Neutrophil (primary cell): ENCODE results near the gene PITX2.

Source experiments
- H3K27ac ChIP-seq: fragments of 200-600 bp; sonication (generic); 2 replicates; pipeline ENCODE4 v1.5.1; 2016; ENCODE audit warnings: mild to moderate bottlenecking, moderate library complexity
- H3K27me3 ChIP-seq: fragments of 200-600 bp; sonication (generic); 2 replicates; pipeline ENCODE4 v1.6.0; 2016; ENCODE audit warnings: mild to moderate bottlenecking
- H3K36me3 ChIP-seq: fragments of 200-600 bp; sonication (generic); 2 replicates; pipeline ENCODE4 v1.5.1; 2017
- H3K4me1 ChIP-seq, 2 experiments: fragments of 200-600 bp in 1 of 2; sonication (generic) in 1 of 2; 1 replicate in 1 of 2; 2 replicates in 1 of 2; pipeline versions ENCODE4 v1.5.1 to v1.6.1; 2013 to 2016; ENCODE audit warnings: low read depth in 1 of 2, low read length in 1 of 2, mild to moderate bottlenecking in 1 of 2, moderate library complexity in 1 of 2; ENCODE audit not compliant: control insufficient read depth in 1 of 2, insufficient read depth in 1 of 2
- H3K4me3 ChIP-seq, 2 experiments: fragments of 200-600 bp in 1 of 2; sonication (generic) in 1 of 2; 1 replicate in 1 of 2; 2 replicates in 1 of 2; pipeline ENCODE4 v1.5.1; 2013 to 2016; ENCODE audit warnings: low read depth in 1 of 2, low read length in 1 of 2, mild to moderate bottlenecking in 1 of 2, moderate library complexity in 1 of 2
- H3K9me3 ChIP-seq: fragments of 200-600 bp; sonication (generic); 2 replicates; pipeline ENCODE4 v1.5.1; 2016
- CTCF ChIP-seq: fragments of 200-600 bp; sonication (generic); IDR thresholded peaks from 2 replicates; pipeline ENCODE4 v1.5.1; 2016; ENCODE audit warnings: antibody characterized with exemption

Gene PITX2

GRCh38 chr4:110620322-110620690 lies 2.6 kb downstream of the PITX2 start:
- Histone ChIP-seq H3K27me3 (peaks cover 100% of the 10 kb centered on the region), H3K4me1 (peaks cover 6 to 17% of the 10 kb centered on the region in 2 experiments), H3K9me3 (peaks cover 3% of the 10 kb centered on the region), H3K4me3 (no peak overlapping the region), H3K36me3 (no peaks in the 10 kb centered on the region), H3K27ac (no peak overlapping the region)
- no peak for TF ChIP-seq CTCF

GRCh38 chr4:110619463-110620247 lies 3.2 kb downstream of the PITX2 start:
- H3K27me3 ChIP-seq, result peaks cover 100% of the 10 kb centered on the region

GRCh38 chr4:110618581-110619462 lies 4.1 kb downstream of the PITX2 start:
- Histone ChIP-seq H3K36me3 (no peaks in the 10 kb centered on the region), H3K27me3 (peaks cover 100% of the 10 kb centered on the region), H3K27ac (no peak overlapping the region), H3K4me3 (no peak overlapping the region), H3K9me3 (peaks cover 6% of the 10 kb centered on the region), H3K4me1 (peaks cover 6 to 17% of the 10 kb centered on the region in 2 experiments)
- no peak for TF ChIP-seq CTCF

More at GRCh38 chr4:110619463-110620247, 3.2 kb downstream of the PITX2 start:
- no peak overlapping the region for H3K27ac ChIP-seq
- no peak overlapping the region for H3K4me3 ChIP-seq
- peaks cover 6% of the 10 kb centered on the region for H3K9me3 ChIP-seq
- peaks cover 6 to 17% of the 10 kb centered on the region in 2 experiments for H3K4me1 ChIP-seq
- H3K36me3 ChIP-seq, result no peaks in the 10 kb centered on the region
- TF ChIP-seq CTCF, result no peak

GRCh38 chr4:110617646-110618580 lies 5.0 kb downstream of the PITX2 start:
- no peak overlapping the region for H3K4me3 ChIP-seq
- H3K27me3 ChIP-seq, result peaks cover 100% of the 10 kb centered on the region
- H3K9me3 ChIP-seq, result peaks cover 6% of the 10 kb centered on the region
- H3K27ac ChIP-seq, result no peak overlapping the region
- peaks cover 6 to 16% of the 10 kb centered on the region in 2 experiments for H3K4me1 ChIP-seq
- no peak for TF ChIP-seq CTCF
- H3K36me3 ChIP-seq, result no peaks in the 10 kb centered on the region

- Histone ChIP-seq H3K27ac (no peak overlapping the region), H3K4me1 (peaks cover 6 to 9% of the 10 kb centered on the region in 2 experiments), H3K9me3 (peaks cover 6% of the 10 kb centered on the region), H3K27me3 (peaks cover 100% of the 10 kb centered on the region), H3K4me3 (no peak overlapping the region), H3K36me3 (no peaks in the 10 kb centered on the region)
- TF ChIP-seq CTCF, result no peak
These were observed 5.7 kb downstream of the PITX2 start for GRCh38 chr4:110617075-110617640.
